HG03342 (cell line): ENCODE measurements around the gene MMP14.

ENCODE experiments used
- ATAC-seq: cut with Tn5 transposase; IDR thresholded peaks from one replicate; pipeline ENCODE4 v1.9.1; 2021; ENCODE audit warnings: mild to moderate bottlenecking, moderate library complexity; ENCODE audit not compliant: unreplicated experiment

MMP14 gene

DNA sequence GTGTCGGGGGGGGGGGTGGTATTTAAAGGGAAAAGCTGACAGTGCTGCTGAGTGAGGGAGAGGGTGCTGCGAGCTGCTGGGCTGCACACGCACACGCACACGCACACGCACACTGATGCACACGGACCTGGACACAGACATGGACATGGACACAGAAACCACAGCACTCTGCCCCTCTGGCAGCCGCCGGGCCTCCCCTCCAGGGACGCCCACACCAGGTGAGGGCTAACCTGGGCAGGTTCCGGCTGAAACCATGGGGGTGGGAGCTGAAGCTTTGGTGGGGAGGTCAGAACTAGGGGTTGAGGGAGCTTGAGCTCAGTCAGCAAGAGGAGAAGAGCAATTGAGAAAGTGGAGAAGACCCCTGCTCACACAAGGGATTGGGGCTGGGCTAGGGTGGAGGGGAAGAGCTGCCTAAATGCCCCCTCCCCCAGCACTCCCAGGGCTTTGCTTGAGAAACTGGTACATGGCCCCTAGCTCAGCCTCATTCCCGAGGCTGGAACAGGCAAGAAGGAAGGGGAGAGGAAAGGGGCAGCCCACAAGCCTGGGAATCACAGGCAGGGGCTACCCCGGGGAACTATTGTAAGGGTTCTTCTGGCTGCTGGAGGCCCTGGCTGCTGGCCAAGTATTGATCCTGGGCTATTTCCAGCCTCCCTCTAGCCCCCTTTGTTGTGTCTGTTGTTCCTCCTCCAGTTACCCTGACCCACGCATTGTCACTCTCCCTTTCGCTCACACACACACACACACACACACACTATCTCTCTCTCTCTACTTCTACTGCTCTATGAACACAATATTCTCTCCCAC lies 47.0 kb downstream of the MMP14 start, which contains the start of gene REM2:
REM2 (plus strand) TSS at position 50 of the 804 bp plus-strand sequence; CDS start at position 116, 66 bp downstream.
- no peak for ATAC-seq

- ATAC-seq = no peak
Measured at GRCh38 chr14:22884076-22884737, 47.8 kb downstream of the MMP14 start.

GRCh38 chr14:22884738-22885523 lies 48.5 kb downstream of the MMP14 start:
- no peak for ATAC-seq

DNA sequence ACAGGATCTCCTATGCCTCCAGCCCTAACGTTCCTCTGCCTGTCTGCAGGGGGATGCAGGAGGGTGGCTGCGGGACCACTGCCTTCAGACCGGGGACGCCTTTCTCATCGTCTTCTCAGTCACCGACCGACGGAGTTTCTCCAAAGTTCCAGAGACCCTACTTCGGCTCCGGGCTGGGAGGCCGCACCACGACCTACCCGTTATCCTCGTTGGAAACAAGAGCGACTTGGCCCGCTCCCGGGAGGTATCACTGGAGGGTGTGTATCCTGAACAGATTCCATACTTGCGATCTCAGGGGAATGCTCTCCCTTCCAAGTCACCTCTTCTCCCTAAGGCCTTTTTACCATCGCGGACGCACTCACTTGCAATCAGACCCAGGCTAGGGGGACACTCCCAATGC lies 49.6 kb downstream of the MMP14 start:
- no peak for ATAC-seq

GRCh38 chr14:22886500-22887259 lies 50.3 kb downstream of the MMP14 start:
- peak; percentile 39 for ATAC-seq

GRCh38 chr14:22887260-22887989 lies 51.0 kb downstream of the MMP14 start:
- ATAC-seq = peak; percentile 35

GRCh38 chr14:22887990-22888378 lies 51.6 kb downstream of the MMP14 start:
- peak; percentile 45 for ATAC-seq

GRCh38 chr14:22888662-22889061 lies 52.3 kb downstream of the MMP14 start:
- no peak for ATAC-seq

DNA sequence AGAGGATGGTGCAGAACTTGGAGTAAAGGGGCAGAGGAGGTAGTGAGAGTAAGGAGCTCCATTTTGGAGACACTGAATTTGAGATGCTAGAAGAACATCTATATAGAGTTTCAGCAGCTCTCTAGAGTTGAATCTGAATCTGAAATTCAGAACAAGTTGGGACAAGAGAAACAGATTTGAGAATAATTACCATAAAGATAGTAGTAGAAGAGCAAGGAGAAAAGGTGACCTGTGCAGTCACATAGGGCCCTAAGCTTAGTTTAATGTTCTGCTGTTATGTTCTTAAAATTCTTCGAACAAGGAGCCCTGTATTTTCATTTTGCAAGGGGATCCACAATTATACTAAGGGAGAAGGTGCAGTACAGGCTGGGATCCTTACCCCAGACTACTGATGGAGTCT lies 54.0 kb downstream of the MMP14 start:
- no peak for ATAC-seq

DNA sequence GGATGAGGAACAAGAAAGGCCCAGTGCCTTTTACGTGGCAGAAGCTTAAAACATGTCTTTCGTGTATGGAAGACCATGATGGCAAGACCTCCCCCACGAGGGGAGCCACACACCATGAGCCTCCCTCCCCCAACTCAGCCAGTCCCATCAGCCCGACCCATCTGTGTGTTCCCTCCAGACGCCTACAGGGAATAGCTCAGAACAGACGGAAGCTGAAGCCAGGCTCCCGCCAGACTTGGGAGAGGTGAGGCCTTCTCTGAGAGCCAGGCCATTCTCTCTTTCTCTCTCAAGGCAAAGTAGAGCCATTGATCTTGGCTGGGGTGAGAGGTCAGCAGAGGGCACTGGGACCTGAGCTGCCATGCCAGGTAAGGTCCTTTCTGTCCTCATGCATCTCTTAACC lies 56.1 kb downstream of the MMP14 start:
- no peak for ATAC-seq

- no peak for ATAC-seq
Measured at GRCh38 chr14:22893706-22894105, 57.3 kb downstream of the MMP14 start.

DNA sequence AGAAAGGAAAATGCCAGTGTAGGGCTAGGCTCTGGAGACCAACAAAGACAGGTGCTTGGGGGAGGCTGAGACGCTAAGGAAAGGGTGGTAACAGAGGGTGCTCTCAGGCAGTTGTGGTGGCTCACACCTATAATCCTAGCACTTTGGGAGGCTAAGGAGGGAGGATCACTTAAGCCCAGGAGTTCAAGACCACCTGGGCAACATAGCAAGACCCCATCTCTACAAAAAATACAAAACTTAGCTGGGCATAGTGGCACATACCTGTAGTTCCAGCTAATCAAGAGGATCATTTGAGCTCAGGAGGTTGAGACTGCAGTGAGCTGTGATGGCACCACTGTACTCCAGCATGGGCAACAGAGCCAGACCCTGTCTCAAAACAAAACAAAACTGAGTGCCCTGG lies 59.0 kb downstream of the MMP14 start:
- ATAC-seq = no peak

DNA sequence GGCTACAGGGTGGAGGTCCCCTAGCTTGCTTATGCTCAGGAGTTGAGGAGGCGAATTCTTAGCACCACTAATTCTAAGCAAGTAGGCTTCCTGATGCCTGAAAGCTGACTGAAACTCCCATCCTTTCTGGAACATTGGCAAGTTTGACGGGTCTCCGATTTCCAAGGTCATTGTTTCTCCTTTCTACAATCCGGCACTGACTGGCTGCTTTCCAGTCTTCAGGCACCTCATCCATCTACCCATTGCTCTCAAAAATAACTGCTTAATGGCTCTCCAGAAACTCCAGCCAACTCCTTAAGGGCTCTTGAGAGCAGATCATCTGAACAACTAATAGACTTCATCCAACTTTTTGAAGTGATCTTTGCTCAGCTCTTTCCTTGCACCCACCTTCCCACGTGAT lies 60.0 kb downstream of the MMP14 start:
- no peak for ATAC-seq

GRCh38 chr14:22896760-22897159 lies 60.4 kb downstream of the MMP14 start:
- no peak for ATAC-seq

DNA sequence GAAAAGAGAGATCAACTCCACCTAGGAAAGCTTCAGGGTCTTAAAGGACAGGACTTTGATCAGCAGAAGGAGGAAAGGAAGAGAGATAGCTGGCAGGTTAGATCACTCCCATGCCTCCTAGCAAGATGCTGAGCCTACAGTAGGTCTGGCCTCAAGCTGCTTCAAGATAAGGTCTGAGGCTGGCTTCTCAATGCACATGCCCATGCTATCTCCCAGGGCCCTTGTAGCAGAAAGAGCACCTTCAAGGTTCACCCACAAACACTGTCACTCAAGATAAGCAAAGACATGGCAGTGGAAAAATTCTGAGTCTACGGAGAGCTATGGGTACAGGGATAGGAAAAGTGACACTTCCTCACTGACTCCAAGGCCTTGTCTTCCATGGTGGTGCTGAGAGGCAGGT lies 61.0 kb downstream of the MMP14 start:
- no peak for ATAC-seq
